ENCODE results near the gene ADPRHL1.

The ADPRHL1 gene

GRCh38 chr13:113470073-113470472, 16.8 kb upstream of the ADPRHL1 start:
- no peak overlapping the region for H2AFZ ChIP-seq (ENCODE audit: low read depth, low read length)
- H3K79me2 ChIP-seq (ENCODE audit: low read length) = peaks cover 6% of the 10 kb centered on the region; the same call in 1 of the 2 replicates
- H3K4me1 ChIP-seq (ENCODE audit: low read length) = no peaks in the 10 kb centered on the region
- TF ChIP-seq EZH2phosphoT487 (IDR thresholded peaks at IDR 0.05; ENCODE audit: low read depth) = no peak
- no peak for TF ChIP-seq CTCF (IDR thresholded peaks at IDR 0.05; ENCODE audit: low read depth, low read length)
- H3K36me3 ChIP-seq (replicated peaks; ENCODE audit: low read depth, low read length) = peaks cover 47% of the 10 kb centered on the region
- H3K4me2 ChIP-seq (ENCODE audit: low read length) = no peak overlapping the region
- H4K20me1 ChIP-seq (ENCODE audit: insufficient read depth, low read length) = peaks cover 9% of the 10 kb centered on the region
- H3K9me3 ChIP-seq (ENCODE audit: insufficient read depth, low read length) = no peaks in the 10 kb centered on the region
- H3K9ac ChIP-seq (ENCODE audit: low read length) = no peak overlapping the region
- H3K27ac ChIP-seq (ENCODE audit: low read length) = no peak overlapping the region
- H3K27me3 ChIP-seq (ENCODE audit: low read depth, low read length) = no peaks in the 10 kb centered on the region
- no peak overlapping the region for H3K4me3 ChIP-seq (ENCODE audit: low read length)

GRCh38 chr13:113469582-113469981, 16.3 kb upstream of the ADPRHL1 start:
- H3K4me2 ChIP-seq (ENCODE audit: low read length) = no peak overlapping the region
- no peak overlapping the region for H3K9ac ChIP-seq (ENCODE audit: low read length)
- H3K9me3 ChIP-seq (ENCODE audit: insufficient read depth, low read length) = no peaks in the 10 kb centered on the region
- no peak overlapping the region for H3K4me3 ChIP-seq (ENCODE audit: low read length)
- no peak overlapping the region for H3K27ac ChIP-seq (ENCODE audit: low read length)
- H2AFZ ChIP-seq (ENCODE audit: low read depth, low read length) = no peak overlapping the region
- TF ChIP-seq EZH2phosphoT487 (IDR thresholded peaks at IDR 0.05; ENCODE audit: low read depth) (no peak), CTCF (IDR thresholded peaks at IDR 0.05; ENCODE audit: low read depth, low read length) (no peak)
- H4K20me1 ChIP-seq (ENCODE audit: insufficient read depth, low read length) = peaks cover 9% of the 10 kb centered on the region
- peaks cover 42% of the 10 kb centered on the region for H3K36me3 ChIP-seq (replicated peaks; ENCODE audit: low read depth, low read length)
- H3K79me2 ChIP-seq (ENCODE audit: low read length) = peaks cover 6% of the 10 kb centered on the region; the same call in 1 of the 2 replicates
- no peaks in the 10 kb centered on the region for H3K27me3 ChIP-seq (ENCODE audit: low read depth, low read length)
- H3K4me1 ChIP-seq (ENCODE audit: low read length) = no peaks in the 10 kb centered on the region

- TF ChIP-seq EZH2phosphoT487 (IDR thresholded peaks at IDR 0.05; ENCODE audit: low read depth) (no peak), CTCF (IDR thresholded peaks at IDR 0.05; ENCODE audit: low read depth, low read length) (no peak)
- H3K79me2 ChIP-seq (ENCODE audit: low read length) = peaks cover 6% of the 10 kb centered on the region; the same call in 1 of the 2 replicates
- no peak overlapping the region for H3K4me3 ChIP-seq (ENCODE audit: low read length)
- no peak overlapping the region for H3K4me2 ChIP-seq (ENCODE audit: low read length)
- H3K4me1 ChIP-seq (ENCODE audit: low read length) = no peaks in the 10 kb centered on the region
- H3K9ac ChIP-seq (ENCODE audit: low read length) = no peak overlapping the region
- no peaks in the 10 kb centered on the region for H3K27me3 ChIP-seq (ENCODE audit: low read depth, low read length)
- H4K20me1 ChIP-seq (ENCODE audit: insufficient read depth, low read length) = peaks cover 9% of the 10 kb centered on the region
- H3K36me3 ChIP-seq (replicated peaks; ENCODE audit: low read depth, low read length) = peaks cover 33% of the 10 kb centered on the region
- no peak overlapping the region for H2AFZ ChIP-seq (ENCODE audit: low read depth, low read length)
- no peak overlapping the region for H3K27ac ChIP-seq (ENCODE audit: low read length)
- no peaks in the 10 kb centered on the region for H3K9me3 ChIP-seq (ENCODE audit: insufficient read depth, low read length)
Measured at GRCh38 chr13:113468472-113469201, 15.3 kb upstream of the ADPRHL1 start.

DNA sequence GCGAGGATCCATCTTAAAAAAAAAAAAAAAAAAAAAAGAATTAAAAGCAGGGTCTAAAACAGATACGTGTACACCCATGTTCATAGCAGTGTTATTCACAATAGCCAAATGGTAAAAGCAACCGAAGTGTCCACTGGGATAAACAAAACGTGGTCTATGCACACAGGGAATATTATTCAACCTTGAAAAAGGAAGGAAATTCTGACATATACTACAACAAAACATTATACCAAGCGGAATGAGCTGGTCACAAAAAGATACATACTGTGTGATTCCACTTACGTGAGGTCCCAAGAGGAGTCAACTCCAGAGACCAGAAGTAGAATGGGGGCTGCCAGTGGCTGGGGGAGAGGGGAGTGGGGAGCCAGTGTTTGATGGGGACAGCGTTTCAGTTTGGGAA, 14.7 kb upstream of the ADPRHL1 start:
- H3K4me2 ChIP-seq (ENCODE audit: low read length) = no peak overlapping the region
- H3K9ac ChIP-seq (ENCODE audit: low read length) = no peak overlapping the region
- H3K9me3 ChIP-seq (ENCODE audit: insufficient read depth, low read length) = no peaks in the 10 kb centered on the region
- H3K4me3 ChIP-seq (ENCODE audit: low read length) = no peak overlapping the region
- H3K27ac ChIP-seq (ENCODE audit: low read length) = no peak overlapping the region
- H3K4me1 ChIP-seq (ENCODE audit: low read length) = no peaks in the 10 kb centered on the region
- TF ChIP-seq EZH2phosphoT487 (IDR thresholded peaks at IDR 0.05; ENCODE audit: low read depth) = no peak
- TF ChIP-seq CTCF (IDR thresholded peaks at IDR 0.05; ENCODE audit: low read depth, low read length) = no peak
- H3K36me3 ChIP-seq (replicated peaks; ENCODE audit: low read depth, low read length) = peaks cover 31% of the 10 kb centered on the region
- no peaks in the 10 kb centered on the region for H3K27me3 ChIP-seq (ENCODE audit: low read depth, low read length)
- peaks cover 9% of the 10 kb centered on the region for H4K20me1 ChIP-seq (ENCODE audit: insufficient read depth, low read length)
- H3K79me2 ChIP-seq (ENCODE audit: low read length) = peaks cover 6% of the 10 kb centered on the region; the same call in 1 of the 2 replicates
- no peak overlapping the region for H2AFZ ChIP-seq (ENCODE audit: low read depth, low read length)
